IMR-90 (cell line): ENCODE data around the gene SIRT2. TPM values are rescaled to one million over a fixed set of nuclear protein-coding genes. Genes with fewer than 3 reads are reported as not detected.

Experiments used
- ATAC-seq: fragments of 200-7000 bp; cut with Tn5 transposase; 2 replicates; pipeline ENCODE4 v1.9.1; 2020; ENCODE audit warnings: low read depth, mild to moderate bottlenecking, moderate library complexity
- BruUV-seq: library from RNA; stranded (reverse); fragments of 400-500 nt; replicated peaks from 2 replicates; lab custom pipeline; 2021; lab: Mats Ljungman, UMichigan
- CTCF ChIA-PET: fragments of 300-600 bp; formaldehyde crosslinking; extraction: SDS; loops from one replicate; lab custom pipeline; 2021; ENCODE audit warnings: antibody characterized with exemption; lab: Yijun Ruan, JAX
- POLR2A ChIA-PET: fragments of 300-600 bp; sonication (Branson Sonifier 250); formaldehyde crosslinking; loops from one replicate; lab custom pipeline; 2022; ENCODE audit warnings: antibody characterized with exemption; ENCODE audit not compliant: unreplicated experiment; lab: Charles Lee
- DNase-seq: peaks from one replicate; pipeline ENCODE4 v3.0.0; 2013
- H2AFZ ChIP-seq: replicated peaks from 2 replicates; pipeline ENCODE3; 2013; ENCODE audit warnings: low read length, mild to moderate bottlenecking; ENCODE audit not compliant: poor library complexity
- H2AK5ac ChIP-seq: 2 replicates; pipeline ENCODE4 v1.6.1; 2013; ENCODE audit warnings: low read depth, low read length, inconsistent platforms
- H2AK9ac ChIP-seq: replicated peaks from 2 replicates; pipeline ENCODE3; 2013; ENCODE audit warnings: mild to moderate bottlenecking, low read depth, low read length, moderate library complexity; ENCODE audit not compliant: poor library complexity
- H2BK120ac ChIP-seq: 2 replicates; pipeline ENCODE4 v1.6.1; 2013; ENCODE audit warnings: low read depth, low read length, inconsistent platforms
- H2BK15ac ChIP-seq: 3 replicates; pipeline ENCODE4 v1.6.1; 2013; ENCODE audit warnings: low read depth, low read length, inconsistent platforms
- H2BK20ac ChIP-seq: 2 replicates; pipeline ENCODE4 v1.6.1; 2013; ENCODE audit warnings: low read depth, mild to moderate bottlenecking, inconsistent platforms, low read length, moderate library complexity
- H2BK5ac ChIP-seq: 2 replicates; pipeline ENCODE4 v1.6.1; 2013; ENCODE audit warnings: mild to moderate bottlenecking, low read depth, low read length, inconsistent platforms; ENCODE audit not compliant: poor library complexity, severe bottlenecking
- H3K14ac ChIP-seq: replicated peaks from 2 replicates; pipeline ENCODE4 v1.6.1; 2013; ENCODE audit warnings: low read depth, low read length, inconsistent platforms
- H3K18ac ChIP-seq: 2 replicates; pipeline ENCODE4 v1.6.1; 2013; ENCODE audit warnings: low read depth, low read length, control low read depth
- H3K23ac ChIP-seq: 2 replicates; pipeline ENCODE4 v1.6.1; 2013; ENCODE audit warnings: low read depth, low read length, inconsistent platforms
- H3K27ac ChIP-seq: 2 replicates; pipeline ENCODE4 v1.5.1; 2013; ENCODE audit warnings: mild to moderate bottlenecking, control low read depth, low read length; ENCODE audit not compliant: insufficient read depth
- H3K27me3 ChIP-seq: 2 replicates; pipeline ENCODE4 v1.6.1; 2013; ENCODE audit warnings: low read length; ENCODE audit not compliant: control insufficient read depth, insufficient read depth
- H3K36me3 ChIP-seq: 2 replicates; pipeline ENCODE4 v1.6.1; 2013; ENCODE audit warnings: low read length, mixed read lengths; ENCODE audit not compliant: control insufficient read depth, insufficient read depth
- H3K4ac ChIP-seq: 2 replicates; pipeline ENCODE4 v1.6.1; 2013; ENCODE audit warnings: low read depth, low read length, inconsistent platforms
- H3K4me1 ChIP-seq: 2 replicates; pipeline ENCODE4 v1.6.1; 2013; ENCODE audit warnings: low read length, mixed read lengths; ENCODE audit not compliant: control insufficient read depth, insufficient read depth
- H3K4me2 ChIP-seq: 2 replicates; pipeline ENCODE4 v1.6.1; 2013; ENCODE audit warnings: low read depth, mild to moderate bottlenecking, control low read depth, low read length, moderate library complexity
- H3K4me3 ChIP-seq: 2 replicates; pipeline ENCODE4 v1.5.1; 2013; ENCODE audit warnings: low read depth, mild to moderate bottlenecking, control low read depth, low read length, moderate library complexity; ENCODE audit not compliant: insufficient read depth
- H3K56ac ChIP-seq: 2 replicates; pipeline ENCODE4 v1.6.1; 2013; ENCODE audit warnings: low read length, inconsistent platforms; ENCODE audit not compliant: insufficient read depth; ENCODE audit errors: extremely low read depth
- H3K79me1 ChIP-seq, 2 experiments: 2 replicates each; pipeline ENCODE4 v1.6.1; 2013; ENCODE audit warnings: low read length in 2 of 2, inconsistent platforms in 1 of 2, low read depth in 1 of 2
- H3K9ac ChIP-seq: 2 replicates; pipeline ENCODE4 v1.6.1; 2013; ENCODE audit warnings: low read depth, low read length, control low read depth
- H3K9me1 ChIP-seq: 2 replicates; pipeline ENCODE4 v1.6.1; 2013; ENCODE audit warnings: low read length, inconsistent platforms; ENCODE audit not compliant: insufficient read depth
- H3K9me3 ChIP-seq: 2 replicates; pipeline ENCODE4 v1.6.1; 2013; ENCODE audit warnings: low read length; ENCODE audit not compliant: control insufficient read depth, insufficient read depth
- H4K20me1 ChIP-seq: 2 replicates; pipeline ENCODE4 v1.6.1; 2013; ENCODE audit warnings: low read length, inconsistent platforms; ENCODE audit not compliant: insufficient read depth
- H4K5ac ChIP-seq: 2 replicates; pipeline ENCODE4 v1.6.1; 2013; ENCODE audit warnings: mild to moderate bottlenecking, low read depth, low read length, control low read depth
- H4K8ac ChIP-seq, 2 experiments: 2 replicates each; pipeline ENCODE4 v1.6.1; 2013; ENCODE audit warnings: low read depth in 2 of 2, low read length in 2 of 2, control low read depth in 1 of 2, inconsistent platforms in 1 of 2
- H4K91ac ChIP-seq: 2 replicates; pipeline ENCODE4 v1.6.1; 2013; ENCODE audit warnings: low read depth, low read length, inconsistent platforms; ENCODE audit not compliant: insufficient read depth
- CEBPB ChIP-seq: IDR thresholded peaks from 2 replicates; pipeline ENCODE4 v1.6.1; 2012; ENCODE audit warnings: low read depth, low read length, improper control_type of control experiment
- CTCF ChIP-seq: conservative IDR thresholded peaks from 2 replicates; pipeline ENCODE4 v1.5.1; 2012; ENCODE audit warnings: mild to moderate bottlenecking, low read depth, low read length, improper control_type of control experiment
- ELK1 ChIP-seq: fragments of 150-350 bp; IDR thresholded peaks from 2 replicates; pipeline ENCODE4 v1.6.1; 2016; ENCODE audit warnings: low read depth, mild to moderate bottlenecking, low read length, moderate library complexity, borderline replicate concordance
- FOS ChIP-seq: fragments of 150-350 bp; IDR thresholded peaks from 2 replicates; pipeline ENCODE4 v1.6.1; 2016; ENCODE audit warnings: low read depth, low read length
- MAFK ChIP-seq: IDR thresholded peaks from 2 replicates; pipeline ENCODE4 v1.6.1; 2012; ENCODE audit warnings: low read depth, low read length, improper control_type of control experiment
- MXI1 ChIP-seq: IDR thresholded peaks from 2 replicates; pipeline ENCODE4 v1.6.1; 2012; ENCODE audit warnings: low read depth, mild to moderate bottlenecking, low read length, moderate library complexity, borderline replicate concordance
- RAD21 ChIP-seq: IDR thresholded peaks from 2 replicates; pipeline ENCODE4 v1.6.1; 2012; ENCODE audit warnings: low read length, improper control_type of control experiment
- RCOR1 ChIP-seq: IDR thresholded peaks from 2 replicates; pipeline ENCODE4 v1.6.1; 2012; ENCODE audit warnings: mild to moderate bottlenecking, low read length, improper control_type of control experiment; ENCODE audit not compliant: insufficient replicate concordance
- RFX5 ChIP-seq: IDR thresholded peaks from 2 replicates; pipeline ENCODE4 v1.8.0; 2012; ENCODE audit warnings: low read depth, mild to moderate bottlenecking, low read length, moderate library complexity
- WGBS, 2 experiments: methylation state at CpG; one replicate each; pipeline versions ENCODE4 v1.1.5 to v1.1.7; 2013; ENCODE audit warnings: missing lambda C conversion rate in 2 of 2; ENCODE audit not compliant: insufficient read length in 1 of 2; ENCODE audit errors: extremely low coverage in 2 of 2; 5-methylcytosine and 5-hydroxymethylcytosine counted together
- dilution Hi-C: fragments of 300-500 bp; cut with HindIII; formaldehyde crosslinking; loops from one replicate; pipeline ENCODE4 v1.14.3; 2018; ENCODE audit warnings: low sequenced_read_pairs; ENCODE audit not compliant: unreplicated experiment
- in situ Hi-C: fragments of 300-500 bp; cut with MboI; formaldehyde crosslinking; loops from 3 replicates; pipeline ENCODE4 v1.14.3; 2019; ENCODE audit warnings: low sequenced_read_pairs, inconsistent platforms, mixed read lengths
- intact Hi-C: fragments of 100-400 bp; cut with micrococcal nuclease; formaldehyde crosslinking; loops from 2 replicates; pipeline ENCODE4 v1.10.0; 2022
- polyA plus RNA-seq, 3 experiments: library from polyadenylated mRNA; depleted of rRNA; stranded (reverse); fragments of >200 nt; gene quantifications; 2 replicates each; pipeline ENCODE4 v1.2.3, GENCODE V29; 2012; ENCODE audit warnings: low replicate concordance in 1 of 3
- total RNA-seq: library from RNA; depleted of rRNA; stranded (reverse); fragments of >200 nt; gene quantifications from 2 replicates; pipeline ENCODE4 v1.2.3, GENCODE V29; 2012

Gene SIRT2
- total and polyA plus RNA-seq, 2 of the 4 experiments (the other 2 are of a cell fraction): 43.0 to 50.0 TPM

GRCh38 chr19:38946229-38947010 is 47.0 kb upstream of the SIRT2 start:
- ATAC-seq (no peak), DNase-seq (no peak)
- intact Hi-C loops (no loop called here), dilution Hi-C loops (no loop called here), in situ Hi-C loops (loop anchor here (25.0 kb wide), 1 partner anchor 534 kb away; the partner anchor contains the start of gene FAM98C)
- Histone ChIP-seq H4K5ac (no peak overlapping the region), H2BK20ac (no peak overlapping the region), H3K18ac (no peak overlapping the region), H2BK15ac (no peak overlapping the region), H2BK120ac (no peak overlapping the region), H3K4me3 (no peak overlapping the region), H3K36me3 (peaks cover 17% of the 10 kb centered on the region), H3K9ac (no peak overlapping the region), H2BK5ac (no peak overlapping the region), H3K9me1 (0 out of 2 replicates have a peak, but pooled peaks cover 7% of the 10 kb centered on the region), H3K4me1 (peaks cover 2% of the 10 kb centered on the region; the same call in 1 of the 2 replicates), H3K27me3 (no peaks in the 10 kb centered on the region), H4K20me1 (no peaks in the 10 kb centered on the region), H3K27ac (no peak overlapping the region), H2AFZ (no peak overlapping the region), H2AK5ac (no peak overlapping the region), H4K91ac (no peak overlapping the region), H4K8ac (no peak overlapping the region), H2AK9ac (no peak overlapping the region), H3K23ac (no peak overlapping the region), H3K79me1 (no peaks in the 10 kb centered on the region), H3K9me3 (no peaks in the 10 kb centered on the region), H3K4me2 (no peak overlapping the region), H3K56ac (no peak overlapping the region), H3K14ac (no peak overlapping the region), H3K4ac (no peak overlapping the region)
- ChIA-PET CTCF (interaction anchor here (0.5 to 1.0 kb wide), 2 partner anchors 9 to 16 kb away, joined by 3 to 4 read pairs; no protein-coding TSS in a partner anchor), POLR2A (no interaction called here)
- TF ChIP-seq CTCF: no peak
- no peak for TF ChIP-seq CEBPB
- no peak for TF ChIP-seq MAFK
- no peak for TF ChIP-seq RAD21
- TF ChIP-seq FOS: no peak
- TF ChIP-seq ELK1: no peak
- TF ChIP-seq RFX5: no peak
- no peak for TF ChIP-seq MXI1
- TF ChIP-seq RCOR1: no peak
- WGBS, 2 experiments: 100% methylated on average over 1 of the region's 11 CpGs; no CpG with 5 or more reads in 1 of the 2 experiments
- BruUV-seq: no TSS peak
